Lung (tissue), 12 donors: ENCODE data around the gene GTF2F1. TPM values are rescaled to one million over a fixed set of nuclear protein-coding genes. Genes with fewer than 3 reads are reported as not detected.
"Not testable (repeated sequence)": the region's sequence is repeated elsewhere in the genome, so short reads cannot be mapped to it uniquely, and the experiment has no call there.

Experiments
- ATAC-seq: fragments of 200-7000 bp; cut with Tn5 transposase; one replicate; pipeline ENCODE4 v1.9.1; 2020; ENCODE audit warnings: moderate number of reproducible peaks; ENCODE audit not compliant: insufficient read depth, low FRiP score
- DNase-seq, 3 donors: peaks; one replicate each; pipeline ENCODE4 v3.0.0-alpha.2; 2013 to 2017
- H3K27ac ChIP-seq, 2 donors: one replicate each; pipeline ENCODE4 v1.5.1; 2013; ENCODE audit warnings: mild to moderate bottlenecking in 2 of 2, moderate library complexity in 2 of 2, control low read depth in 1 of 2, inconsistent platforms in 1 of 2, low read depth in 1 of 2, low read length in 1 of 2
- H3K27me3 ChIP-seq, 3 donors: one replicate each; pipeline ENCODE4 v1.5.1; 2013; ENCODE audit warnings: low read length in 2 of 3; ENCODE audit not compliant: control insufficient read depth in 3 of 3, insufficient read depth in 3 of 3
- H3K36me3 ChIP-seq, 4 donors: one replicate each; pipeline ENCODE4 v1.5.1; 2013; ENCODE audit warnings: low read length in 4 of 4, mild to moderate bottlenecking in 1 of 4, moderate library complexity in 1 of 4; ENCODE audit not compliant: control insufficient read depth in 4 of 4, insufficient read depth in 4 of 4
- H3K4me1 ChIP-seq, 5 donors: one replicate each; pipeline ENCODE4 v1.5.1; 2013; ENCODE audit warnings: low read length in 5 of 5, mild to moderate bottlenecking in 2 of 5, moderate library complexity in 1 of 5; ENCODE audit not compliant: control insufficient read depth in 5 of 5, insufficient read depth in 5 of 5
- H3K4me3 ChIP-seq: one replicate; pipeline ENCODE4 v1.5.1; 2013; ENCODE audit warnings: mild to moderate bottlenecking, control low read depth, moderate library complexity
- H3K9ac ChIP-seq, 2 donors: one replicate each; pipeline ENCODE4 v1.5.1; 2013; ENCODE audit warnings: low read length in 2 of 2, control low read depth in 1 of 2; ENCODE audit not compliant: insufficient read depth in 1 of 2
- H3K9me3 ChIP-seq, 4 donors: one replicate each; pipeline ENCODE4 v1.5.1; 2013; ENCODE audit warnings: low read length in 3 of 4, mild to moderate bottlenecking in 1 of 4, moderate library complexity in 1 of 4; ENCODE audit not compliant: control insufficient read depth in 4 of 4, insufficient read depth in 3 of 4
- WGBS, 2 donors: extraction: QIAGEN DNeasy Blood & Tissue Kit; methylation state at CpG; one replicate each; pipeline ENCODE4 v1.1.7; 2013; 5-methylcytosine and 5-hydroxymethylcytosine counted together
- polyA plus RNA-seq, 2 donors: library from polyadenylated mRNA; stranded (reverse); fragments of 200-250 nt; gene quantifications; one replicate each; pipeline ENCODE4 v1.2.1, GENCODE V29; 2013
- total RNA-seq, 2 donors: library from RNA; depleted of rRNA in 1 of 2; stranded (reverse); fragments of >200 nt in 1 of 2; gene quantifications; one replicate each; pipeline ENCODE4 v1.2.1, GENCODE V29; 2014 to 2021
- TF ChIP-seq, protein P1 (sequence below): IDR thresholded peaks from 2 replicates; pipeline ENCODE4 v1.5.1; 2012; ENCODE audit warnings: mild to moderate bottlenecking; ENCODE audit errors: control extremely low read depth, extremely low read depth
- donor health status: control.
- donor health status: control.
- donor health status: Bipolar disorder and iron deficiency.
- donor health status: healthy.
- donor health status: DM: yes; HTN: yes; CAD: no.

Gene GTF2F1
- total and polyA plus RNA-seq, 4 donors: 45.4 to 53.5 (median 48.3) TPM

DNA sequence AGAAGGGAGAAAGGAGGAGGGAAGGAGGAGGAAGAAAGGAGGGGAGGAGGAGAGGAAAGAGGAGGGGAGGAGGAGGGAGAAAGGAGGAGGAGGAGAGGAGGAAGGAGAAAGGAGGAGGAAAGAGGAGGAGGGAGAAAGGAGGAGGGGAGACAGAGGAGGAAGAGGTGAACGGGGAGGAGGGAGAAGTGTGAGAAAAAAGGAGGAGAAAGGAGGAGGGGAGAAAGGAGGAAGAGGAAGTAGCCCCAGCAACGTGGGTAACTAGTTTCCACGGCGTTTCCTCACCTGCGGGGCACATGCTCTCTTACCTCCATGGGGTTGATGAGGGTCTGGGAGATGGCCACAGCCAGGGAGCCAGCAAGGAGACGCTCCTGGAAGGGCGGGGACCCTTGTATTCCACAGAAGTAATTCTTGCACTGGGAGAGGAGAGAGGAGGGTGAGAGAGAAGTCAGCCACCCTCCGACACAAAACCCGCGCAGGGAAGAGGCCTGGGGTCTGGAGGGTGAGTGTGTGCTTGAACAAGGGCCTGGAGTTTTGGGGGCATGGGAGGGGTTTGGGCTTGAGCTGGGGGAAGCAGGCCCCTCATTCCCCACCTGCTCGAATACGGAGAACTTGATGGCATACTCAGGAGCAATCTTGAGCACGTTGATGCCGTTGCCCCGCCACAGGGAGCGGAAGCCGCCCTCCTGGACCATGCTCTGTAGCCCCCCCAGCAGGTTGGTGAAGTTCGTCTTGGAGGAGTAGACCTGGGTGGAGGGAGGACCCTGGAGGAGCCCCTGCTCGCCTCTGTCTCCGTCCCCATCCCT is 36.7 kb upstream of the GTF2F1 start:
- no peak overlapping the region for H3K4me3 ChIP-seq
- no peaks in the 10 kb centered on the region for H3K36me3 ChIP-seq
- H3K27me3 ChIP-seq: no peaks in the 10 kb centered on the region
- TF ChIP-seq, protein P1, sequence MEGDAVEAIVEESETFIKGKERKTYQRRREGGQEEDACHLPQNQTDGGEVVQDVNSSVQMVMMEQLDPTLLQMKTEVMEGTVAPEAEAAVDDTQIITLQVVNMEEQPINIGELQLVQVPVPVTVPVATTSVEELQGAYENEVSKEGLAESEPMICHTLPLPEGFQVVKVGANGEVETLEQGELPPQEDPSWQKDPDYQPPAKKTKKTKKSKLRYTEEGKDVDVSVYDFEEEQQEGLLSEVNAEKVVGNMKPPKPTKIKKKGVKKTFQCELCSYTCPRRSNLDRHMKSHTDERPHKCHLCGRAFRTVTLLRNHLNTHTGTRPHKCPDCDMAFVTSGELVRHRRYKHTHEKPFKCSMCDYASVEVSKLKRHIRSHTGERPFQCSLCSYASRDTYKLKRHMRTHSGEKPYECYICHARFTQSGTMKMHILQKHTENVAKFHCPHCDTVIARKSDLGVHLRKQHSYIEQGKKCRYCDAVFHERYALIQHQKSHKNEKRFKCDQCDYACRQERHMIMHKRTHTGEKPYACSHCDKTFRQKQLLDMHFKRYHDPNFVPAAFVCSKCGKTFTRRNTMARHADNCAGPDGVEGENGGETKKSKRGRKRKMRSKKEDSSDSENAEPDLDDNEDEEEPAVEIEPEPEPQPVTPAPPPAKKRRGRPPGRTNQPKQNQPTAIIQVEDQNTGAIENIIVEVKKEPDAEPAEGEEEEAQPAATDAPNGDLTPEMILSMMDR: no peak
- no peak overlapping the region for H3K9ac ChIP-seq
- ATAC-seq (no peak), DNase-seq (no peak)
- H3K4me1 ChIP-seq: peaks cover 0 to 5% (median 0%) of the 10 kb centered on the region in 5 donors
- no peak overlapping the region for H3K27ac ChIP-seq
- H3K9me3 ChIP-seq: no peaks in the 10 kb centered on the region
- 56 to 57% methylated on average over 20 of the region's 20 CpGs for WGBS, 2 donors

DNA sequence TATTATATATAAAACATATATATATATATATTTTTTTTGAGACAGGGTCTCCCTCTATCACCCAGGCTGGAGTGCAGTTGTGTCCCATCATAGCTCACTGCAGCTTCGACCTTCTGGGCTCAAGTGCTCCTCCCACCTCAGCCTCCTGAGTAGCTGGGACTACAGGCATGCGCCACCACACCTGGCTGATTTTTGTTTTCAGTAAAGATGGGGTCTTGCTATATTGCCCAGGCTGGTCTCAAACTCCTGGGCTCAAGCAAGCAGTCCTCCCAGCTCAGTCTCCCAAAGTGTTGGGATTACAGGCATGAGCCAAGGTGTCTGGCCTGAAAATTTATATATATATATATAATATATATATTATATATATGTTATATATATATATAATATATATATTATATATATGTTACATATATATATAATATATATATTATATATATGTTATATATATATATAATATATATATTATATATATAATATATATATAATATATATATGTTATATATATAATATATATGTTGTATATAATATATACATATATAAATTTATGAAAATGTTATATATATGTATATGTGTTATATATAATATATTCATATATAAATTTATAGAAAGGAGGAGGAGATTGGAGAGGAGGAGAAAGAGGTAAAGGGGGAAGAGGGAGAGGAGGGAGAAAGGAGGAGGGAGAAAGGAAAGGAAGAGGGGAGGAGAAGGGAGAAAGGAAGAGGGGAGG is 35.9 kb upstream of the GTF2F1 start:
- WGBS, 2 donors: 89 to 94% methylated on average over 2 of the region's 2 CpGs
- not testable (repeated sequence) for ATAC-seq, H3K27me3 ChIP-seq

DNA sequence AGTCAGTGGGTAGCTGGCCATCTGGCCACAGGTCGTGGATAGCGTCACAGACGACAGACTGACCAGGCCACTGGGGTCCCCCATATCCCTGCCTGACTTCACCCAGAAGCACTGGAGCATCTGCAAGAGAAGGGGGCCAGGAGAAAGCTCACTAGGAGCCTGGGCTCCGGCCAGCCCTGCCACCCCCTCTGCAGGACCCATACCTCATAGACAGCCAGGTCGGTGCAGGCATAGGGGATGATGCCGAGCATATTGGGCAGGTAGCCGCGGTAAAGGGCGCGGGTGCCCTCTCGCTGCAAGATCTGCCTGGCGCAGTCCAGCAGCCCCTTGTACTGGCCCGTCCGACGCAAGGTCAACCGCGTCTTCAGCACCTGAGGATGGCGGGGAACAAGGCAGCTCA is 34.2 kb upstream of the GTF2F1 start:
- Histone ChIP-seq H3K27me3 (no peaks in the 10 kb centered on the region), H3K4me1 (peaks cover 0 to 19% (median 12%) of the 10 kb centered on the region in 5 donors), H3K36me3 (peaks cover 0 to 6% (median 1%) of the 10 kb centered on the region in 4 donors), H3K4me3 (no peak overlapping the region), H3K27ac (no peak overlapping the region), H3K9ac (no peak overlapping the region), H3K9me3 (no peaks in the 10 kb centered on the region)
- no peak for ATAC-seq
- no peak for DNase-seq
- TF ChIP-seq, protein P1: no peak
- 94 to 96% methylated on average over 18 of the region's 18 CpGs for WGBS, 2 donors

More for the DNA sequence above, 35.9 kb upstream of the GTF2F1 start:
- DNase-seq, H3K9ac ChIP-seq, H3K4me3 ChIP-seq, H3K4me1 ChIP-seq, H3K27ac ChIP-seq, H3K9me3 ChIP-seq, H3K36me3 ChIP-seq: not testable (repeated sequence)
